ENCODE measurements around the gene C2. TPM values are rescaled to one million over a fixed set of nuclear protein-coding genes. Genes with fewer than 3 reads are reported as not detected.

Gene C2
- total and polyA plus RNA-seq, 4 donors, result 28.6 to 230 (median 132) TPM

- DNase-seq (no peak), ATAC-seq (ENCODE audit: insufficient read depth, low FRiP score) (no peak)
- Histone ChIP-seq H3K27me3 (ENCODE audit: control insufficient read depth in 3 of 3, insufficient read depth in 3 of 3, low read length in 2 of 3) (no peaks in the 10 kb centered on the region), H3K4me1 (ENCODE audit: control insufficient read depth in 5 of 5, insufficient read depth in 5 of 5, low read length in 5 of 5) (peaks cover 0 to 6% (median 0%) of the 10 kb centered on the region in 5 donors), H3K4me3 (no peak overlapping the region), H3K9me3 (ENCODE audit: control insufficient read depth in 4 of 4, insufficient read depth in 3 of 4, low read length in 3 of 4) (no peaks in the 10 kb centered on the region), H3K9ac (ENCODE audit: insufficient read depth in 1 of 2, low read length in 2 of 2) (no peak overlapping the region), H3K36me3 (ENCODE audit: control insufficient read depth in 4 of 4, insufficient read depth in 4 of 4, low read length in 4 of 4) (peaks cover 2 to 41% (median 19%) of the 10 kb centered on the region in 4 donors), H3K27ac (ENCODE audit: low read depth in 1 of 2, low read length in 1 of 2) (no peak overlapping the region)
- TF ChIP-seq, protein P1, sequence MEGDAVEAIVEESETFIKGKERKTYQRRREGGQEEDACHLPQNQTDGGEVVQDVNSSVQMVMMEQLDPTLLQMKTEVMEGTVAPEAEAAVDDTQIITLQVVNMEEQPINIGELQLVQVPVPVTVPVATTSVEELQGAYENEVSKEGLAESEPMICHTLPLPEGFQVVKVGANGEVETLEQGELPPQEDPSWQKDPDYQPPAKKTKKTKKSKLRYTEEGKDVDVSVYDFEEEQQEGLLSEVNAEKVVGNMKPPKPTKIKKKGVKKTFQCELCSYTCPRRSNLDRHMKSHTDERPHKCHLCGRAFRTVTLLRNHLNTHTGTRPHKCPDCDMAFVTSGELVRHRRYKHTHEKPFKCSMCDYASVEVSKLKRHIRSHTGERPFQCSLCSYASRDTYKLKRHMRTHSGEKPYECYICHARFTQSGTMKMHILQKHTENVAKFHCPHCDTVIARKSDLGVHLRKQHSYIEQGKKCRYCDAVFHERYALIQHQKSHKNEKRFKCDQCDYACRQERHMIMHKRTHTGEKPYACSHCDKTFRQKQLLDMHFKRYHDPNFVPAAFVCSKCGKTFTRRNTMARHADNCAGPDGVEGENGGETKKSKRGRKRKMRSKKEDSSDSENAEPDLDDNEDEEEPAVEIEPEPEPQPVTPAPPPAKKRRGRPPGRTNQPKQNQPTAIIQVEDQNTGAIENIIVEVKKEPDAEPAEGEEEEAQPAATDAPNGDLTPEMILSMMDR (IDR thresholded peaks at IDR 0.05; ENCODE audit: control extremely low read depth, extremely low read depth), result no peak
- 68 to 82% methylated on average over 13 of the region's 13 CpGs for WGBS, 2 donors
Measured at GRCh38 chr6:31879143-31879542, 48.4 kb upstream of the C2 start.

GRCh38 chr6:31879901-31880300 lies 47.6 kb upstream of the C2 start:
- WGBS, 2 donors, result 73 to 86% methylated on average over 10 of the region's 10 CpGs
- no peak for DNase-seq
- no peak overlapping the region for H3K27ac ChIP-seq (ENCODE audit: low read depth in 1 of 2, low read length in 1 of 2)

DNA sequence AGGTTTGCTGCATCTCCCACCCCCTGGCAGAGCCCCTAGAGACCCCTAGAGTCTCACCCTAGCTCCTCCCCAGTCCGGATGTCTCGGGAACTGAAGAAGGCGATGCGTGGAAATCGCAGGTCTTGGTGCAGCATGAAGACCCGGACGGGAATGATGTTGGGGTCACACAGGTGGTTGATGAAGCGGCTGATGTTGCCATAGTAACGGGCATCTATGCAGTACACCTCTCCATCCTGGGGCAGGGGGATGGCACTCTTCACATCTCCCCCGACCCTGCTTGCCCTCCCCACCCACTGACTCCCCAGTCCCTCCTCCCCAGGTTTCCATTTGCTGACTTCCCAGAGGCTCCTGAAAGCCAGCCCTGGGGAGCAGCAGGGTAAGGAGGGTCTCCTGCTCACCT lies 46.9 kb upstream of the C2 start:
- Histone ChIP-seq H3K36me3 (ENCODE audit: control insufficient read depth in 4 of 4, insufficient read depth in 4 of 4, low read length in 4 of 4) (peaks cover 2 to 52% (median 25%) of the 10 kb centered on the region in 4 donors), H3K4me3 (no peak overlapping the region), H3K27me3 (ENCODE audit: control insufficient read depth in 3 of 3, insufficient read depth in 3 of 3, low read length in 2 of 3) (no peaks in the 10 kb centered on the region), H3K9ac (ENCODE audit: insufficient read depth in 1 of 2, low read length in 2 of 2) (no peak overlapping the region), H3K4me1 (ENCODE audit: control insufficient read depth in 5 of 5, insufficient read depth in 5 of 5, low read length in 5 of 5) (peaks cover 0 to 6% (median 0%) of the 10 kb centered on the region in 5 donors), H3K27ac (ENCODE audit: low read depth in 1 of 2, low read length in 1 of 2) (no peak overlapping the region), H3K9me3 (ENCODE audit: control insufficient read depth in 4 of 4, insufficient read depth in 3 of 4, low read length in 3 of 4) (no peaks in the 10 kb centered on the region)
- WGBS, 2 donors, result 89 to 92% methylated on average over 10 of the region's 10 CpGs
- DNase-seq, result no peak
- no peak for ATAC-seq (ENCODE audit: insufficient read depth, low FRiP score)
- TF ChIP-seq, protein P1 (IDR thresholded peaks at IDR 0.05; ENCODE audit: control extremely low read depth, extremely low read depth), result no peak

More at GRCh38 chr6:31879901-31880300, 47.6 kb upstream of the C2 start:
- Histone ChIP-seq H3K9me3 (ENCODE audit: control insufficient read depth in 4 of 4, insufficient read depth in 3 of 4, low read length in 3 of 4) (no peaks in the 10 kb centered on the region), H3K9ac (ENCODE audit: insufficient read depth in 1 of 2, low read length in 2 of 2) (no peak overlapping the region), H3K27me3 (ENCODE audit: control insufficient read depth in 3 of 3, insufficient read depth in 3 of 3, low read length in 2 of 3) (no peaks in the 10 kb centered on the region), H3K4me1 (ENCODE audit: control insufficient read depth in 5 of 5, insufficient read depth in 5 of 5, low read length in 5 of 5) (peaks cover 0 to 6% (median 0%) of the 10 kb centered on the region in 5 donors), H3K36me3 (ENCODE audit: control insufficient read depth in 4 of 4, insufficient read depth in 4 of 4, low read length in 4 of 4) (peaks cover 2 to 48% (median 24%) of the 10 kb centered on the region in 4 donors), H3K4me3 (no peak overlapping the region)
- TF ChIP-seq, protein P1 (IDR thresholded peaks at IDR 0.05; ENCODE audit: control extremely low read depth, extremely low read depth), result no peak
- ATAC-seq (ENCODE audit: insufficient read depth, low FRiP score), result no peak

Data from lung (tissue), 12 donors.